HEK293 (cell line): ENCODE data around the gene FXYD6.

Source experiments
- CTCF ChIA-PET: fragments of 350-600 bp; formaldehyde crosslinking; extraction: SDS; loops from one replicate; lab custom pipeline; 2021; ENCODE audit warnings: antibody characterized with exemption; lab: Yijun Ruan, JAX
- POLR2A ChIA-PET: fragments of 300-600 bp; formaldehyde crosslinking; extraction: SDS; loops from one replicate; lab custom pipeline; 2020; ENCODE audit warnings: antibody characterized with exemption, inconsistent platforms; lab: Yijun Ruan, JAX
- H3K27ac ChIP-seq: fragments of 200-500 bp; sonication (Bioruptor generic); 2 replicates; pipeline ENCODE4 v1.5.1; 2014; ENCODE audit warnings: low read depth, low read length, control low read depth, inconsistent platforms; ENCODE audit errors: extremely low read depth
- H3K36me3 ChIP-seq, 2 experiments: fragments of 200-500 bp in 1 of 2; sonication (Bioruptor generic) in 1 of 2; 1 replicate in 1 of 2; 2 replicates in 1 of 2; pipeline ENCODE4 v1.5.1; 2014 to 2017; ENCODE audit warnings: inconsistent platforms in 2 of 2, low read length in 2 of 2; ENCODE audit not compliant: control insufficient read depth in 2 of 2, insufficient read depth in 1 of 2
- H3K4me1 ChIP-seq: fragments of 200-500 bp; sonication (Bioruptor generic); 2 replicates; pipeline ENCODE4 v1.5.1; 2014; ENCODE audit warnings: mild to moderate bottlenecking, low read length, inconsistent platforms; ENCODE audit not compliant: control insufficient read depth, insufficient read depth
- H3K4me3 ChIP-seq: 2 replicates; pipeline ENCODE4 v1.5.1; 2011; ENCODE audit warnings: low read depth, mild to moderate bottlenecking, control low read depth, low read length, moderate library complexity
- H3K9me3 ChIP-seq: fragments of 200-500 bp; sonication (Bioruptor generic); 2 replicates; pipeline ENCODE4 v1.5.1; 2014; ENCODE audit warnings: low read depth, low read length, inconsistent platforms; ENCODE audit not compliant: control insufficient read depth, insufficient read depth
- OVOL3 ChIP-seq: fragments of 450-650 bp; formaldehyde crosslinking; IDR thresholded peaks from 2 replicates; pipeline ENCODE4 v1.5.1; 2016; ENCODE audit warnings: missing biosample characterization, missing genetic modification characterization
- RBAK ChIP-seq: fragments of 450-650 bp; formaldehyde crosslinking; IDR thresholded peaks from 2 replicates; pipeline ENCODE4 v1.5.1; 2016; ENCODE audit warnings: missing biosample characterization, missing genetic modification characterization
- REPIN1 ChIP-seq: fragments of 450-650 bp; formaldehyde crosslinking; IDR thresholded peaks from 2 replicates; pipeline ENCODE4 v1.5.1; 2017; ENCODE audit warnings: missing biosample characterization, missing genetic modification characterization, low read depth
- SETDB1 ChIP-seq: IDR thresholded peaks from one replicate; pipeline ENCODE4 v1.6.1; 2017; ENCODE audit warnings: mild to moderate bottlenecking, low read length, moderate library complexity, mixed read lengths; ENCODE audit not compliant: insufficient read length
- ZNF302 ChIP-seq: fragments of 450-650 bp; formaldehyde crosslinking; IDR thresholded peaks from 2 replicates; pipeline ENCODE4 v1.5.1; 2016; ENCODE audit warnings: missing biosample characterization, missing genetic modification characterization, low read depth
- ZNF324 ChIP-seq: fragments of 450-650 bp; formaldehyde crosslinking; IDR thresholded peaks from 2 replicates; pipeline ENCODE4 v1.5.1; 2016; ENCODE audit warnings: missing biosample characterization, missing genetic modification characterization
- ZNF571 ChIP-seq: fragments of 450-650 bp; formaldehyde crosslinking; IDR thresholded peaks from 2 replicates; pipeline ENCODE4 v1.5.0; 2017; ENCODE audit warnings: missing biosample characterization, missing genetic modification characterization
- ZNF585B ChIP-seq: fragments of 450-650 bp; formaldehyde crosslinking; IDR thresholded peaks from 2 replicates; pipeline ENCODE4 v1.5.1; 2016; ENCODE audit warnings: missing biosample characterization, missing genetic modification characterization
- ZNF747 ChIP-seq: fragments of 450-650 bp; formaldehyde crosslinking; IDR thresholded peaks from 2 replicates; pipeline ENCODE4 v1.5.1; 2016; ENCODE audit warnings: missing biosample characterization, missing genetic modification characterization
- ZNF830 ChIP-seq: fragments of 450-650 bp; IDR thresholded peaks from 2 replicates; pipeline ENCODE4 v1.5.0; 2018; ENCODE audit warnings: missing biosample characterization, missing genetic modification characterization, low read depth, mild to moderate bottlenecking, moderate library complexity
- ZNF843 ChIP-seq: fragments of 450-650 bp; formaldehyde crosslinking; IDR thresholded peaks from 2 replicates; pipeline ENCODE4 v1.5.1; 2016; ENCODE audit warnings: missing biosample characterization, missing genetic modification characterization
- ZSCAN16 ChIP-seq: fragments of 450-650 bp; formaldehyde crosslinking; IDR thresholded peaks from 2 replicates; pipeline ENCODE4 v1.5.1; 2016; ENCODE audit warnings: missing biosample characterization, missing genetic modification characterization
- TF ChIP-seq, protein P1 (sequence below): fragments of 450-650 bp; formaldehyde crosslinking; optimal IDR thresholded peaks from 2 replicates; pipeline ENCODE3; 2016; ENCODE audit warnings: missing biosample characterization, mild to moderate bottlenecking, missing genetic modification characterization
- TF ChIP-seq, protein P2 (sequence below): IDR thresholded peaks from 2 replicates; pipeline ENCODE4 v1.6.1; 2011; ENCODE audit warnings: mild to moderate bottlenecking, low read depth, low read length, borderline replicate concordance
- TF ChIP-seq, protein P3 (sequence below): fragments of 450-650 bp; formaldehyde crosslinking; IDR thresholded peaks from 2 replicates; pipeline ENCODE4 v1.5.1; 2016; ENCODE audit warnings: missing biosample characterization, missing genetic modification characterization
- TF ChIP-seq, protein P4 (sequence below): fragments of 450-650 bp; formaldehyde crosslinking; IDR thresholded peaks from 2 replicates; pipeline ENCODE4 v1.5.1; 2017; ENCODE audit warnings: missing biosample characterization, missing genetic modification characterization
- TF ChIP-seq, protein P5 (sequence below): fragments of 450-650 bp; formaldehyde crosslinking; IDR thresholded peaks from 2 replicates; pipeline ENCODE4 v1.5.1; 2016; ENCODE audit warnings: missing biosample characterization, missing genetic modification characterization
- TF ChIP-seq, protein P6 (sequence below): fragments of 450-650 bp; formaldehyde crosslinking; IDR thresholded peaks from 2 replicates; pipeline ENCODE4 v1.5.1; 2017; ENCODE audit warnings: missing biosample characterization, missing genetic modification characterization
- TF ChIP-seq, protein P7 (sequence below): fragments of 450-650 bp; formaldehyde crosslinking; IDR thresholded peaks from 2 replicates; pipeline ENCODE4 v1.5.1; 2016; ENCODE audit warnings: missing biosample characterization, missing genetic modification characterization

The FXYD6 gene

DNA sequence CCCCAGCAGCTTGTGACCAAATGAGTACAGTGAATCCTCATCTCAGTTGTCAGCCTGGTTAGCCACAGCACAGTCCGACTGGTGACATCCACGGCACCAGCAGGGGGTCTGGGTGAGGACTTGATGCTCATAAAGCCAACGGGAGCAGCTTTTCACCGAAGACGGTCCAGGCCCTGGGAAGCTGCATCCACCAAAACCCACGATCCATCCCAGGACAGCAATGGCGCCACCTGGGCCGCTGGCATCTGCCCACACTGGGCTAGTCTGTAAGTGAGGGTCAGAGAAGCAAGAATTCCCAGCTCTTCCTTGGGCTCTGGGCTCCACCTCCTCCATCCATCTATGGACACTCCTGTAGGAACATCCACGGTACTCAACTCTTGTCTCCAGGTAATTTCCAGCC is 25.1 kb upstream of the FXYD6 start (continued):
- TF ChIP-seq, protein P1, sequence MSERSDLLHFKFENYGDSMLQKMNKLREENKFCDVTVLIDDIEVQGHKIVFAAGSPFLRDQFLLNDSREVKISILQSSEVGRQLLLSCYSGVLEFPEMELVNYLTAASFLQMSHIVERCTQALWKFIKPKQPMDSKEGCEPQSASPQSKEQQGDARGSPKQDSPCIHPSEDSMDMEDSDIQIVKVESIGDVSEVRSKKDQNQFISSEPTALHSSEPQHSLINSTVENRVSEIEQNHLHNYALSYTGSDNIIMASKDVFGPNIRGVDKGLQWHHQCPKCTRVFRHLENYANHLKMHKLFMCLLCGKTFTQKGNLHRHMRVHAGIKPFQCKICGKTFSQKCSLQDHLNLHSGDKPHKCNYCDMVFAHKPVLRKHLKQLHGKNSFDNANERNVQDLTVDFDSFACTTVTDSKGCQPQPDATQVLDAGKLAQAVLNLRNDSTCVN = no peak

DNA sequence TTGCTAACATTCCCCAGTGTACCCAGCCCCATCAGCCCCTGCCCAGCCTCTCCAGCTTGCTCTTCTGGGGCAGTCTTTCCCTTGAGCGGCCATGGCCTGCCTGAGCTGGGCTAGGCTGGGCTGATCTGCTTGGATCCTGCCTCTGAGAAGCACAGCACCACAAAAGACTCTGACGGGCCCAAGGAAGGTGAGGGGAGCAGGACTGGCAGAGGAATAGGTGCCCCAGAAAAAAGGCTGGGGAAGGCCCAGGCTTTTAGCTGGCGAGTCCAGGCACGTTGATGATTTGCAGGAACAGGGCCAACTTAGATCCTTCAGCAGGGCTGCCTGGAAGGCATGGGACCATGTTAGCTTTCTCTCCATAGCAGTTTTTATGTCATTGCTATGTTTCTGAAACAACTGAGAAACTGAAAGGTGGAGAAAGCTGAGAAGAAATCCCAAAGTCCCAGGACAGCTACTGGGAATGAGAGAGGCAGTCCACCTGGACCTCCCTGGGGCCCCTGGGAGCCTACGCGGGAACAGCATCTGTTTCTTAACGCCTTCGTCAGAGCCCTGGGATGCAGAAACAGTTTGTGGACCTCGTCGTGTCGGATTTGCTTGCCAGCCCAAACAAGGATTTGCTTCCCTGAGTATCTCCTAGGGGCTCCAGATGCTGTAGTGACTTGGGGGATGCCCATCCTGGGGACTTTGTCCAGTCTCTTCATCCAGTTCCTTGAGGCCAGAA is 24.4 kb upstream of the FXYD6 start:
- no peaks in the 10 kb centered on the region for H3K4me1 ChIP-seq
- TF ChIP-seq RBAK (tag by site-specific recombination) (no peak), OVOL3 (tag by site-specific recombination) (no peak), ZNF571 (tag by site-specific recombination) (no peak), ZNF302 (tag by site-specific recombination) (no peak)
- TF ChIP-seq, protein P2, sequence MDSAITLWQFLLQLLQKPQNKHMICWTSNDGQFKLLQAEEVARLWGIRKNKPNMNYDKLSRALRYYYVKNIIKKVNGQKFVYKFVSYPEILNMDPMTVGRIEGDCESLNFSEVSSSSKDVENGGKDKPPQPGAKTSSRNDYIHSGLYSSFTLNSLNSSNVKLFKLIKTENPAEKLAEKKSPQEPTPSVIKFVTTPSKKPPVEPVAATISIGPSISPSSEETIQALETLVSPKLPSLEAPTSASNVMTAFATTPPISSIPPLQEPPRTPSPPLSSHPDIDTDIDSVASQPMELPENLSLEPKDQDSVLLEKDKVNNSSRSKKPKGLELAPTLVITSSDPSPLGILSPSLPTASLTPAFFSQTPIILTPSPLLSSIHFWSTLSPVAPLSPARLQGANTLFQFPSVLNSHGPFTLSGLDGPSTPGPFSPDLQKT = no peak
- H3K27ac ChIP-seq = no peak overlapping the region
- POLR2A ChIA-PET = no interaction called here
- H3K9me3 ChIP-seq = no peaks in the 10 kb centered on the region
- H3K4me3 ChIP-seq = no peak overlapping the region
- no peaks in the 10 kb centered on the region for H3K36me3 ChIP-seq
- CTCF ChIA-PET = interaction anchor here (0.6 to 1.2 kb wide), 4 partner anchors 44 to 82 kb away, joined by 3 to 4 read pairs (median 4); no protein-coding TSS in a partner anchor

DNA sequence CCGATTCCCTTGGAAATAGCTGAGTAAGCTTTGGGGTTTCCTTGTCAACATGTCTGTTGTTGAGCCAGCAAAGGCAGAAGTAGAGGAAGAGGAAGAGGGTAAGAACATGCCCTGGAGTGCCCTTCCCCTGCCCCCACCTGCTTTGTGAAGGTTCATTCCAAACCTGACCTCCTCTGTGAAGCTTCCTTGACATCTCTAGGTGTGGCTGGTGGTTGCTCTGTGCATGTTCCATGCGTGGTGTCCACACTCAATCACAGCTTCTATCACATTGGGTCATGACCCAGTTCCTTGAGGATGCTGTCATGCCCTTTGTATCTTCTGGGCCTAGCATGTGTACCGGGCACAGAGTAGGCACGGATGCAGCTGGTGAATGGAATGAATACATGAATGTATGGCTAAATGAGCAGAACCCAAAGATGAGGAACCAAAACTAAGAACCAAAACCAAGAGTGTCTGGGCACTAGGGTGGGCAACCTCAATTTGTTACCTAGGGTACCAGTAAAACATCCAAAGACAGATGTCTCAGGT is 23.7 kb upstream of the FXYD6 start:
- no peaks in the 10 kb centered on the region for H3K9me3 ChIP-seq
- H3K4me3 ChIP-seq = no peak overlapping the region
- no peak overlapping the region for H3K27ac ChIP-seq
- no peak for TF ChIP-seq ZNF324 (tag by site-specific recombination)
- TF ChIP-seq, protein P3, sequence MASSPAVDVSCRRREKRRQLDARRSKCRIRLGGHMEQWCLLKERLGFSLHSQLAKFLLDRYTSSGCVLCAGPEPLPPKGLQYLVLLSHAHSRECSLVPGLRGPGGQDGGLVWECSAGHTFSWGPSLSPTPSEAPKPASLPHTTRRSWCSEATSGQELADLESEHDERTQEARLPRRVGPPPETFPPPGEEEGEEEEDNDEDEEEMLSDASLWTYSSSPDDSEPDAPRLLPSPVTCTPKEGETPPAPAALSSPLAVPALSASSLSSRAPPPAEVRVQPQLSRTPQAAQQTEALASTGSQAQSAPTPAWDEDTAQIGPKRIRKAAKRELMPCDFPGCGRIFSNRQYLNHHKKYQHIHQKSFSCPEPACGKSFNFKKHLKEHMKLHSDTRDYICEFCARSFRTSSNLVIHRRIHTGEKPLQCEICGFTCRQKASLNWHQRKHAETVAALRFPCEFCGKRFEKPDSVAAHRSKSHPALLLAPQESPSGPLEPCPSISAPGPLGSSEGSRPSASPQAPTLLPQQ (tag by site-specific recombination) = no peak
- TF ChIP-seq, protein P4, sequence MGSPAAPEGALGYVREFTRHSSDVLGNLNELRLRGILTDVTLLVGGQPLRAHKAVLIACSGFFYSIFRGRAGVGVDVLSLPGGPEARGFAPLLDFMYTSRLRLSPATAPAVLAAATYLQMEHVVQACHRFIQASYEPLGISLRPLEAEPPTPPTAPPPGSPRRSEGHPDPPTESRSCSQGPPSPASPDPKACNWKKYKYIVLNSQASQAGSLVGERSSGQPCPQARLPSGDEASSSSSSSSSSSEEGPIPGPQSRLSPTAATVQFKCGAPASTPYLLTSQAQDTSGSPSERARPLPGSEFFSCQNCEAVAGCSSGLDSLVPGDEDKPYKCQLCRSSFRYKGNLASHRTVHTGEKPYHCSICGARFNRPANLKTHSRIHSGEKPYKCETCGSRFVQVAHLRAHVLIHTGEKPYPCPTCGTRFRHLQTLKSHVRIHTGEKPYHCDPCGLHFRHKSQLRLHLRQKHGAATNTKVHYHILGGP (tag by site-specific recombination) = no peak
- no peak for TF ChIP-seq ZSCAN16 (tag by site-specific recombination)
- TF ChIP-seq, protein P5, sequence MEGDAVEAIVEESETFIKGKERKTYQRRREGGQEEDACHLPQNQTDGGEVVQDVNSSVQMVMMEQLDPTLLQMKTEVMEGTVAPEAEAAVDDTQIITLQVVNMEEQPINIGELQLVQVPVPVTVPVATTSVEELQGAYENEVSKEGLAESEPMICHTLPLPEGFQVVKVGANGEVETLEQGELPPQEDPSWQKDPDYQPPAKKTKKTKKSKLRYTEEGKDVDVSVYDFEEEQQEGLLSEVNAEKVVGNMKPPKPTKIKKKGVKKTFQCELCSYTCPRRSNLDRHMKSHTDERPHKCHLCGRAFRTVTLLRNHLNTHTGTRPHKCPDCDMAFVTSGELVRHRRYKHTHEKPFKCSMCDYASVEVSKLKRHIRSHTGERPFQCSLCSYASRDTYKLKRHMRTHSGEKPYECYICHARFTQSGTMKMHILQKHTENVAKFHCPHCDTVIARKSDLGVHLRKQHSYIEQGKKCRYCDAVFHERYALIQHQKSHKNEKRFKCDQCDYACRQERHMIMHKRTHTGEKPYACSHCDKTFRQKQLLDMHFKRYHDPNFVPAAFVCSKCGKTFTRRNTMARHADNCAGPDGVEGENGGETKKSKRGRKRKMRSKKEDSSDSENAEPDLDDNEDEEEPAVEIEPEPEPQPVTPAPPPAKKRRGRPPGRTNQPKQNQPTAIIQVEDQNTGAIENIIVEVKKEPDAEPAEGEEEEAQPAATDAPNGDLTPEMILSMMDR = no peak
- TF ChIP-seq REPIN1 (tag by site-specific recombination) = no peak
- TF ChIP-seq, protein P6, sequence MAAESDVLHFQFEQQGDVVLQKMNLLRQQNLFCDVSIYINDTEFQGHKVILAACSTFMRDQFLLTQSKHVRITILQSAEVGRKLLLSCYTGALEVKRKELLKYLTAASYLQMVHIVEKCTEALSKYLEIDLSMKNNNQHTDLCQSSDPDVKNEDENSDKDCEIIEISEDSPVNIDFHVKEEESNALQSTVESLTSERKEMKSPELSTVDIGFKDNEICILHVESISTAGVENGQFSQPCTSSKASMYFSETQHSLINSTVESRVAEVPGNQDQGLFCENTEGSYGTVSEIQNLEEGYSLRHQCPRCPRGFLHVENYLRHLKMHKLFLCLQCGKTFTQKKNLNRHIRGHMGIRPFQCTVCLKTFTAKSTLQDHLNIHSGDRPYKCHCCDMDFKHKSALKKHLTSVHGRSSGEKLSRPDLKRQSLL = no peak
- no peak for TF ChIP-seq ZNF571 (tag by site-specific recombination)
- TF ChIP-seq, protein P7, sequence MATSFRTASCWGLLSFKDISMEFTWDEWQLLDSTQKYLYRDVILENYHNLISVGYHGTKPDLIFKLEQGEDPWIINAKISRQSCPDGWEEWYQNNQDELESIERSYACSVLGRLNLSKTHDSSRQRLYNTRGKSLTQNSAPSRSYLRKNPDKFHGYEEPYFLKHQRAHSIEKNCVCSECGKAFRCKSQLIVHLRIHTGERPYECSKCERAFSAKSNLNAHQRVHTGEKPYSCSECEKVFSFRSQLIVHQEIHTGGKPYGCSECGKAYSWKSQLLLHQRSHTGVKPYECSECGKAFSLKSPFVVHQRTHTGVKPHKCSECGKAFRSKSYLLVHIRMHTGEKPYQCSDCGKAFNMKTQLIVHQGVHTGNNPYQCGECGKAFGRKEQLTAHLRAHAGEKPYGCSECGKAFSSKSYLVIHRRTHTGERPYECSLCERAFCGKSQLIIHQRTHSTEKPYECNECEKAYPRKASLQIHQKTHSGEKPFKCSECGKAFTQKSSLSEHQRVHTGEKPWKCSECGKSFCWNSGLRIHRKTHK (tag by site-specific recombination) = no peak
- TF ChIP-seq SETDB1 = no peak
- no peak for TF ChIP-seq ZNF747 (tag by site-specific recombination)
- no peak for TF ChIP-seq ZNF830 (tag by site-specific recombination)
- TF ChIP-seq ZNF843 (tag by site-specific recombination) = no peak
- no peak for TF ChIP-seq ZNF585B
- no peaks in the 10 kb centered on the region for H3K4me1 ChIP-seq
- POLR2A ChIA-PET = no interaction called here
- no peaks in the 10 kb centered on the region for H3K36me3 ChIP-seq
- CTCF ChIA-PET = interaction anchor here (0.8 to 1.2 kb wide), 2 partner anchors 46 to 81 kb away, joined by 4 to 7 read pairs; no protein-coding TSS in a partner anchor
